GM21390 (cell line): Measurements from ENCODE around the gene PYGO2.
"Not testable (repeated sequence)": the region's sequence is repeated elsewhere in the genome, so short reads cannot be mapped to it uniquely, and the experiment has no call there.

ENCODE experiments used
- ATAC-seq: cut with Tn5 transposase; IDR thresholded peaks from one replicate; pipeline ENCODE4 v1.9.1; 2021; ENCODE audit not compliant: unreplicated experiment

PYGO2 gene

DNA sequence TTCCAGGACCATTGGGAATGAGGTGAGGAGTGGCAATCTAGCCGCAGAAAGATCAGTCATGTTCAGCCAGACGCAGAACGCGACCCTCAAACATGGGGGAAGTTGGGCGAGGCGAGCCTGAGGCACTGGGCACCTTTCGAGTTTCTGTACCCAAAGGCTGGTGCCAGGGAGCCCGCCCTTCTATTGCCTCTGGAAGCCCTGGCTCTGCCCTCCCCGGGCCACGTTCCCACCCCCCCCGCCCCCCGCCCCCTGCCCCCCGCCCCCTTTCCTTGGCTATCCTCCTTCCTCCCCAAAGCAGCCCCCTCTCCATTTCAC lies 38.8 kb upstream of the PYGO2 start:
- no peak for ATAC-seq

DNA sequence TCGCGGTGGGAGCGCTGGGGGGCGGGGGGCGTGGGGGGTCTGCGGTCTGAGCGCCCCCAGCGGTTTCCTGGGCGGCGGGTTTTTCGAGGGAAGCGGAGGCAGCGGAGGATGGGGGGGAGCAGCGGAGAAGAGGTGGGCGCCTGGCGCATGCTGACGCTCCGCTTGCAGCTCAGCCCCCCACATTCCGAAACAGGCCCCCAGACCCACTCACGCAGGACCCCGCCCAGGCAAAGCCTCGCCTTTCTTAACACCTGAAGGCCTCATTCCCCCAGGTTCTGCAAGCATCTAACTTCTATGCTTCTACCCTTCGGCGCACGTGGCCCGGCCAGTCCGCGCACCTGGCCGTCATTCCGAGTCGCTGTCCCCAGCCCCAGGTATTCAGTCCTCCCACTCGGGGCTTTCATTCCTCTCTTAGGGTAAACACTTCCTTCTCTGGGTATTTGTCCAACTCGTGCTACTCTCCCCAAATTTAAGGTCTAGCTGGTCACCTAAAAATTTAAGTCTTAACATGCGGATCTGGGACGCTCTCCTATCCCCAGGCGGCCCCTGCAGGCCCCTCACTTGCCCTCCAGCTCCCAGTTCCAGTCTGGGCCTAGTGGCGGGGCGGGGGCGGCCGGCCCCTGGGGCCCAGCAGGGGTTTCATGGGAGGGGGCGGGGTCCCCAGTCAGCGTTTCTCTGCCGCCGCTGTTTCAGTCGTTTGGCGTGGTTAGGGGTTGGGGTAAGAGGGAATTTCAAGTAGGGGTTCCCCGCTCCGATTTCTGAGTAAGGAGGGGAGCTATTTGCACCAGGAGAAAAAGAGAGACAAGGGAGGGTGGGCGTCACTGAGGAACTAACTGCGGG lies 38.2 kb upstream of the PYGO2 start:
- ATAC-seq = no peak

DNA sequence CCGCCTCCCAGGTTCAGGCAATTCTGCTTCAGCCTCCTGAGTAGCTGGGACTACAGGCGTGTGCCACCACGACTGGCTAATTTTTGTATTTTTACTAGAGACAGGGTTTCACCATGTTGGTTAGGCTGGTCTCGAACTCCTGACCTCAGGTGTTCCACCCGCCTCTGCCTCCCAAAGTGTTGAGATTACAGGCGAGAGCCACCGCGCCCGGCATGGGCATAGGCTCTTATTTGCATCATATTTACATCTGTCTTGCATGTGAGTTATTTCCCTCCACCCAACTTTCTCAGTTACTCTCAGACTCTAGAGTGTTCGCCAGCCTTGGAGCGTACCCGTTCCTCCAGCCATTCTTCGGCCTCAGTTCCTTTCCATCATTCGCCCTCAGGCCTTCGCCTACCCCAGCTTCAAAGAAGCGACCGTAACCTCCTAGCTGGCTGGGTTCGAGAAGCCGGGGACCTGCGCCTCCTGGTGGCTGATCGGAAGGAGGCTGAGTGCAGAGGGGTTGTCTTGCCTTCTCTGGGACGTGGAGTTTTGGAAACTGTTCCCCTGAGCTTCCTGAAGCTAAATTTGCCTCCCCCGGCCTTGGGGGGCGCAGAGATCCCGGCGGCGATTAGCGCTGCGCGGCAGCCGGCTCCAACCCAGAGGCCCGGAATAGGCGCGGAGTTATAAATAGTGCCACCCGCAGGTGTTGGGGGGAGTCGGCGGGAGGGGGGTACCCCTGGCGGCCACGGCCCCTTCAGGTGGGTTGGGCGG lies 37.4 kb upstream of the PYGO2 start:
- ATAC-seq = no peak

DNA sequence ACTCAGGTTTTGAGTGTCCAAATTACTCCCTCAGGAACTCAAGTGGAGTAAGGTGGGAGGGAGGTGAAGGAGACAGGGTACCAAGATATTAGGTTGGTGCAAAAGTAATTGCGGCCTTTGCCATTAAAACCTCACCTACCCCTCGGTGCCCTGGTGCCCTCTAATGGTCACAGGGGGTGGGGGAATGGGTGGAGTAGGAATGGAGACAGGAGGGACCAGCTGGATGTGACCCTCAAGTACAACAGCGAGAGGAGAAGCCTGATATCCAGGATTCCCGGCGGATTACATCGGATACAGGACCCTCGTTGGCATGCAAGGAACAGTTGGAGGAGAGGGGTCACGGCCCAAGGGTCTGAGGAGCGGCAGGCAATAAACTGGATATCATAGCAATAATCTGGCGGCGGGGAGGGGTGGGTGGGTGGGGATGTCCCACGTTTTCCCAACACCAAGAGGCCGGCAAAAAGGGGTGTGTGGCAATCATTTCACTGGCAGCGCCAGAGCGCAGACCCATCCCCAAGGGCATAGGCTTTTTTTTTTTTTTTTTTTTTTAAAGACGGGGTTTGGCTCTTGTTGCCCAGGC lies 36.7 kb upstream of the PYGO2 start:
- ATAC-seq = no peak

DNA sequence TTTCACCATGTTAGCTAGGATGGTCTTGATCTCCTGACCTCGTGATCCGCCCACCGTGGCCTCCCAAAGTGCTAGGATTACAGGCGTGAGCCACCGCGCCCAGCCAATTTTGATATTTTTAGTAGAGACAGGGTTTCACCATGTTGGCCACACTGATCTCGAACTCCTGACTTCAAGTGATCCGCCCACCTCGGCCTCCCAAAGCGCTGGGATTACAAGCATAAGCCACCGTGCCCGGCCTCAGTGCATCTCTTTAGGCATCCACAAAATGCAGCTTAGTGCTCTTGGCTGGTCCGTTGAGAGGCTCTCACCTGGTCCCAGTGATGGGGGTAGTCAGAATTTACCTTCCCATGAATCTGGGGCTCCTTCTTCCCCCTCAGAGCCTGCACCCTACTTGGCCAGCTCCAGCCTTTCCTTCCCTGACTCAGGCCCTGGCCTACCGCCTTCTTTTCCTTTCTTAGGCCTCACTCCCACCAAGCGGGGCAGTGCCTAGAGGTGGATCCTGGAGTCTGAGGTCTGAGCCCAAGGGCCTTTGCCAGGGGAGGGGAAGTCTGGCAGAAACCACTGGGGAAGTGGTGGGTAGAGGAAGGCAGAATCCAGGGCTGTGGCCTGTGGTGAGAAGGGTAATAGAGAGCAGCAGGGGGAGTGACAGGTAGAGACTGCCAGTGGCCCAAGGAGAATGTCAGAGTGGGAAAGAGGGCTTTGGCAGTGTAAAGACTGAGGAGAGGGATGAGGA lies 35.6 kb upstream of the PYGO2 start:
- ATAC-seq = no peak

DNA sequence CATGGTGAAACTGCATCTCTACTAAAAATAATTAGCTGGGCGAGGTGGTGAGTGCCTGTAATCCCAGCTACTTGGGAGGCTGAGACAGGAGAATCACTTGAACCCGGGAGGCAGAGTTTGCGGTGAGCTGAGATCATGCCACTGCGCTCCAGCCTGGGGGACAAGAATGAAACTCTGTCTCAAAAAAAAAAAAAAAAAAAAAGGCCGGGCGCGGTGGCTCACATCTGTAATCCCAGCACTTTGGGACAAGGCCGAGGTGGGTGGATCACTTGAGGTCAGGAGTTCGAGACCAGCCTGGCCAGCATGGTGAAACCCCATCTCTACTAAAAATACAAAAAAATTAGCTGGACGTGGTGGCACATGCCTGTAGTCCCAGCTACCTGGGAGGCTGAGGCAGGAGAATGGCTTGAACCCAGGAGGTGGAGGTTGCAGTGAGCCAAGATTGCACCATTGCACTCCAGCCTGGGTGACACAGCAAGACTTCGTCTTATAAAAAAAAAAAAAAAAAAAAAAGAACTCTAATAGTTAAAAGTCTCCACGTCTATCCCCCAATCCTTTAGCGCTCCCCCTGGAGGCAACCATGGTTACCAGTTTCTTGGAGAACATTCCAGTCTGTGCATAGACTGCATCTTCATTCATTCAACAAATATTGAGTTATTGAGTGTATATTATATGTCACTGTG lies 33.9 kb upstream of the PYGO2 start:
- ATAC-seq = not testable (repeated sequence)

DNA sequence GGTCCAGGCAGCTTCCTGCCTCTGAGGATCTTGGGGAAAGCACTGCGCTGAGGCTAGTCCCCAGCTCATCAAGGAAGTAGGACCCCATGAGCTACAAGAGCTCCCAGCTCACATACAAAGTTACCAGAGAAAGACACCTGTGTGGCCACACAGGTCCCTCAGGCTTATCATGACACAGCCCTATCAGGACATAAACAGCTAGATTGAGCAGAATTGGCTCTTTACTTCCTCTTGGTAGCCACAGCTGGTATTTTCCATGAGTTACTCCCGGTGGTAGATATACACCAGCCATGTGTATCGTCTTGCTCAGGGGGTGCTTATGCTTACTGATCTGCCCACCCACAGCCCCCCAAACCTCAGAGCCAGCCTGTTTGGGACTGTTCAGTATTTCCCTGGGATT lies 33.0 kb upstream of the PYGO2 start:
- no peak for ATAC-seq

DNA sequence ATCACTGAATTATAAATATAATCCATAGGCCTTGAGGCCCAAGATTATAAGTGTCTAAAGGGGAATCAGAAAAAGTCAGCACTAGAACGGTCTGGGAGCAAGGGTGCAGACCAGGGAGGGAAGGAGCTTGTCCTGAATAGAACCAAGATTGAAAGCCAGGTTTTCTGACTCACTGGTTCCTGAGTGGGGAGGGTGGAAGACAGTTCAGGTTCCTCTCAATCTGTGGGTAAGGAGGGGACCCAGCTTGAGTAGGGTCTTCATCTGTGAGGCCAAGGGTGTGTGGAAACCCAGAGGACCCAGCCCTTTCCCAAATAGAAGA lies 32.6 kb upstream of the PYGO2 start:
- ATAC-seq = no peak

DNA sequence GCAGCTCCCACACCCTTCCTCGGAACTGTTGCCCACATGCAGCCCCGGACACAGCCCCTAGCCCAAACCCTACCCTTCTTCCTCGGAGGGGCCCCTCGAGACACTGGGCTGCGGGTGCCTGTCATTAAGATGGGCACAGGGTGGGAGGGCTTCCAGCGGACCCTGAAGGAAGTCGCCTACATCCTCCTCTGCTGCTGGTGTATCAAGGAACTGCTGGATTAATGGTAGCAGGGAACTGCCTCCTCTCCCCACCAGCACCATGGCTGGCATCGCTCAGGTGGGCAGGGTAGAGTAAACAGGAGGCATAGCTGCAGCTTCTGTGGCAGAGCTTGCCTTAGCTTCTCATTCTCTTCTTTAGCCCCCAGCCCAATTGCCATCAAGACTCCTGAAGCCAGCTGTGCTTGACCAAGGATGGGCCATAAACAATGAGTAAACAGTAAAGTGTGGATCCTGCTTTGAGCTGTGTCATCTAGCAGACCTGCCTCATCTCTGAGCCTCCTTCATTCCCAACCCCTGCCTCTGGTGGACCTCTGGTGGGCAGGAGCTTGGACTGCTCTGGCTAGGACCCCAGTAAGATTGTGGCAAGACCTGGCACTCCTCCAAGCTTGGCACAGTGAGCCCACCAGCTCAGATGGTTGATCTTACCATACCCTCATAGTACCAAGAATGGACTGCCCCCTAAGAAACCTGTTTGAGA lies 32.1 kb upstream of the PYGO2 start, which contains the start of gene LENEP:
Gene LENEP, plus strand, starts transcription at position 15 of the 697 bp plus-strand sequence. Its CDS starts 22 bp downstream, at position 37.
- no peak for ATAC-seq

DNA sequence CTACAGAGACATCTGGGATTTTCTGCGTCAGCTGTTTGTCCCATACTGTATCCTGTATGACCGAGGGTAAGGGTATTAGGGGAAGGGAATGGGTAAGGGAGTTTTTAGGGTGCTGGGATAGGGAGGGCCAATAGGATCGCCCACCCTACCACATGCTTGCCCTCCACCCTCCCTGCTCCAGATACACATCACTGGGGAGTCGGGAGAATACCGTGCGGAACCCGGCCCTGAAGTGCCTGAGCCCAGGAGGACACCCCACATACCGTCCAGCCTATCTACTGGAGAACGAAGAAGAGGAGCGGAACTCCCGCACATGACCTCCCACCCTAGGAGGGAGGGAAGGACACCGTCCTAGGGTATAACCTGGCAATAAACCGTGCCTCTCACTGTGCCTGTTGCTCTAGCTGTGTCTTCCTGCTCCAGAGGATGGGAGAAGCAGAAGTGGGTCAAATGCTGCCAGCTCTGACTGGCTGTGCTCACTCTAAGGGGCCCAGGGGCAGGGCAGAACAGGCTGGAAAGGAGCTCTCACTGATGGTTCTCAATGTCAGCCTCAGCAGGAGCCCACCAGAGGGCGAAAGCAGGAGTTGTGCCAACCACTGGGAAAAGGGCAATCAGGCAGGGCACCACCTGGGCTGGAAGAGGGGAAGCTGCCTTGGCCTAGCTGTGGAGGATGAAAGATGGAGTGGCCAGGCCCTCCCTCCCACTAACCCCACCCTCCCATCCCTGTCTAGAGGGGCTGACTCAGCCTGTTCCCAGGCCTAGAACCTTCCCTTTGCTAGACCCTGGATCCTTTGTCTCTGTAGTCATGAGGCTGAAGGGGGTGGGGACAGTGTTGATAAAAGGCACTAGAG lies 31.4 kb upstream of the PYGO2 start:
- ATAC-seq = no peak

DNA sequence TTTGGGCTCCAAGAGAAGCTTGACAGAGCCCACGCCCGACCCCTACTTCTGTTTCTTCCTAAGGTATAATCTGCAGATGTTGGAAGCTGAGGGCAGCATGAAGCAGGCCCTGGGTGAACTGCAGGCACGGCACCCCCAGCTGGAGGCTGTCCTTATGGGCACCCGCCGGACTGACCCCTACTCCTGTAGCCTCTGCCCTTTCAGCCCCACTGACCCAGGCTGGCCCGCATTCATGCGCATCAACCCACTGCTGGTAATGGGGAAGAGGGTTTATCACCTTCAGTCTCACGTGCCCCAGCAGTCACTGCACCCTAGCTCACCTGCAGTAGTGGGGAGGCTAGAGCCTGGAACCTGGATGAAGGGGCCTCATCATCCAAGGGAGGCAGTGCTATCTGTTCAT lies 28.7 kb upstream of the PYGO2 start:
- ATAC-seq = no peak

DNA sequence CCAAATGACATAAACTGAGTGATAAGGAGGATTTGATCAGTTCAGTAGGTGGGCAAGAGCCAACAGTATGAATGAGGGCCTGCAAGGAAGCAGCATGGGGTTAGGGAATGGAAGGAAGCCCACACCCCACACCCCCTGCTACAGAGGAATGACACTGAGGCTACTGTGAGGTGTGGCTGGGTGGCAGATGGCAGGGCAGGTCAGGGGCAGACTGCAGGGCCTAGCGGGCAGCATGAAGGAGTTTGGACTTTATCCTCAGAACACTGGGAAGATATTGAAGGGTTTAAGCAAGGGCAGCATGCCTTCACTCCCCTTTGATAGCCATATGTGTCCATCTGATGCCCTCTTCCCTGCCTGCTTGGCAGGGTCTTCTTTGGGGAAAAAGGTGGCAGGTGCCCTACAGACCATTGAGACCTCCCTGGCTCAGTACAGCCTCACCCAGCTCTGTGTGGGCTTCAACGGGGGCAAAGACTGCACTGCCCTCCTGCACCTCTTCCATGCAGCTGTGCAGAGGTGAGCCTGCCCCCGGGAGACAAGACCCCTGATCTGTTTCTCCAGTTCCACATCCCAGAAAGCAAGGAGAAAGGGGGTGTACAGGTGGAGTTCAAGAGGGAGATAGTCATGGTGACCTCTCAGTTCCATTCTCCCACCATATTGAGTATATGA lies 27.7 kb upstream of the PYGO2 start:
- ATAC-seq = no peak

DNA sequence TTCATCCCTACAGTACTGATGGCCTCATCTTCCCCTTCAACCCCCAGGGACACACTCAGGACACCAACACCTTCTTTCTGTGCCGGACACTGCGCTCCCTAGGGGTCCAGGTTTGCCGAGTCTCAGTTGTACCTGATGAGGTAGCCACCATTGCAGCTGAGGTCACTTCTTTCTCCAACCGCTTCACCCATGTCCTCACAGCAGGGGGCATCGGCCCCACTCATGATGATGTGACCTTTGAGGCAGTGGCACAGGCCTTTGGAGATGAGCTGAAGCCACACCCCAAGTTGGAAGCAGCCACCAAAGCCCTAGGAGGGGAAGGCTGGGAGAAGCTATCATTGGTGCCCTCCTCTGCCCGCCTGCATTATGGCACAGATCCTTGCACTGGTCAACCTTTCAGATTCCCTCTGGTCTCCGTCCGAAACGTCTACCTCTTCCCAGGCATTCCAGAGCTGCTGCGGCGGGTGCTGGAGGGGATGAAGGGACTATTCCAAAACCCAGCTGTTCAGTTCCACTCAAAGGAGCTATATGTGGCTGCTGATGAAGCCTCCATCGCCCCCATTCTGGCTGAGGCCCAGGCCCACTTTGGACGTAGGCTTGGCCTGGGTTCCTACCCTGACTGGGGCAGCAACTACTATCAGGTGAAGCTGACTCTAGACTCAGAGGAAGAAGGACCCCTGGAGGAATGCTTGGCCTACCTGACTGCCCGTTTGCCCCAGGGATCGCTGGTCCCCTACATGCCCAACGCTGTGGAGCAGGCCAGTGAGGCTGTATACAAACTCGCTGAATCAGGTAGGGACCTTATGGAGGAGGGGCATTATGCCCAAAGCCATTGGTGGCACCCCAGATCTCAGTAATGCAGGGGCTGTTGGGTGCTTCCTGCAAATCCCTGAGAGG lies 26.7 kb upstream of the PYGO2 start:
- no peak for ATAC-seq

DNA sequence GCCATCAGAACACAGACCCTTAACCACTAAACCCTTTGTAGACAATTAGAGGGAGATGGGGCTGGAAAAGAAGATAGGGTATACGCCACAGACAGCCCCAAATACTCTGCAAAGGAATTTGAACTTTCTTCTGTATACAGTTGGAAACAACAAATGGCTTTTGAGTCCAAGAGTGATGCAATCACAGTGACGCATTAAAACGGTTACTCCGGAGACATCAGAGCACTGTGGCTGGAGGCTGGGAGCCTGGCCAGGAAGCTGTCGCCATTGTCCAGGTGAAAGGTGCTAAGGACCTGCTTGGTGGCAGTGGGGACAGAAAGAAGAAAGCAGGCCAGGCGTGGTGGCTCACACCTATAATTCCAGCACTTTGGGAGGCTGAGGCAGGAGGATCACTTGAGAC lies 25.7 kb upstream of the PYGO2 start:
- no peak for ATAC-seq

DNA sequence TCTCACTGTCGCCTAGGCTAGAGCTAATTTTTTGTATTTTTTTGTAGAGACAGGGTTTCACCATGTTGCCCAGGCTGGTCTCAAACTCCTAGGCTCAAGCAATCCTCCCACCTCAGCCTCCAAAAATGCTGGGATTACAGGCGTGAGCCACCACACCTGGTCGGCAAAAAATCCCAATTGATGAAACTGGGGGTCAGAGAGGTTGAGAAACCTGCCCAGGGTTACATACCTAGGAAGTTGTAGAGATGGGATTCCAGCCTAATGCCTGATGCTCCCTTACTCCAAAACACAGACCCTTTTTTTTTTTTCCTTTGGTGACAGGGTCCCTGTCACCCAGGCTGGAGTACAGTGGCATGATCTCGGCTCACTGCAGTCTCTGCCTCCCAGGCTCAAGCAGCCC lies 25.2 kb upstream of the PYGO2 start:
- not testable (repeated sequence) for ATAC-seq

DNA sequence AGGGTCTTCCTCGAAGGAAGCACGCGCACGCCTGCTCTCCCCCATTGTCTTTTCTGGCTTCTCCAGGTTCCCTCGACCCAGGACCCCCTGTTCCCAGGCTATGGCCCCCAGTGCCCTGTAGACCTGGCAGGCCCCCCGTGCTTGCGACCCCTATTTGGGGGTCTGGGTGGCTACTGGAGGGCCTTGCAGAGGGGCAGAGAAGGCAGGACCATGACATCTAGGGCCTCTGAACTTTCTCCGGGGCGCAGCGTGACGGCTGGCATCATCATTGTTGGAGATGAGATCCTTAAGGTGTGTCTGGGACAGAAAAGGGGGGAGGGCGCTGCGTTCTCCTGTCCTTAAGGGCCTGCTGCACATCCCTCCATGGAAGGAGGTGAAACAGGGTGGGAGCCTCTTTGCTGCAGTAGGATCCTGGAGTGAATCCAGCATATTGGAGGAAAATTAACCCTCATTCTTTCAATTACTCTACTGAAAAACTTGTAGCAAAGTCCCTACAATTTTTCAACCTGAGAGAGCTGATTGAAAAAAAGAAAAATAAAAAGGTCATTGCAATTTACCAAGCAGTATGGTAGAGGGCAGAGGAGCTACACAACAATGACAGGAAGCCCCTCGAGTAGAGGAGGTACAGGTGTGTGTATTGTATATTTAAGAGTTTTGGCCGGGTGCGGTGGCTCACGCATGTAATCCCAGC lies 22.3 kb upstream of the PYGO2 start:
- no peak for ATAC-seq

DNA sequence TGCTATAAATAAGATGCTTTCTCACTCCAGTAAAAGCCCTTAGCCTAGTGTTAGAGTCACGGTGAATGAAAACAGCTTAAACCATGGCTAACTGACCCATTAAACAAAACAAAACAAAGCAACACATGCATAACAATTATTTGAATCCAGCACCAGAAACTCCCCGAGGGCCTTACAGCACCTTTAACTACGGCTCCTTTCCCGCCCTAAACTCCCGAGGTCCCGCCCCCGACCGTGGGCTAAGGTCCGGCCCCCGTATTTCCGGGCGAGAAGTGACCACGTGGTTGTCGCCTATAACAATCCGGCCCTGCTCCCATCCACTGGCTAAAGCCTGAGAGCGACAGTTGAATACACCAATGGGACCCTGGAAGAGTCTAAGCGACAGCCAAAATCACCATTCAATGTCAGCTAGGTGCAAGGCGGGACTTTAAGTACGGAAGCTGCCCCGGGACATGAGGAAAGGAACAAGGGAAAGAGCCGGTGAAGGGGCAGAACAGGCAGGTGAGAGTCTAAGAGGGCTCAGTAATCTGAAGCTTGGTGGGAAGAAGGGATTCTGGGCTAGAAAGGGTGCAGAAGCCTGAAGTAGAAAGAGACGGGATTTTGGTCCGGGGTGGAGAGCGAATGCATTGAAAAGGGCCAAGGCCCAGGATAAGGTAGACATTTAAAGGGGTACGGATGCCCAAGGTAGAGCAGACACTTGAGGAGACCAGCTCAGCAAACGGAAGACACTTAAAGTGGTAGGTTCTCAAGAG lies 21.5 kb upstream of the PYGO2 start, which contains the start of gene FLAD1:
Gene FLAD1, plus strand, starts transcription at position 448 of the 752 bp plus-strand sequence. CDS start 351 bp downstream, outside the sequence.
- ATAC-seq = peak; percentile 95
